HG02678 (cell line): ENCODE measurements around the gene BYSL.
"Not testable (repeated sequence)": the region's sequence is repeated elsewhere in the genome, so short reads cannot be mapped to it uniquely, and the experiment has no call there.

ENCODE experiments used
- ATAC-seq: cut with Tn5 transposase; IDR thresholded peaks from one replicate; pipeline ENCODE4 v1.9.1; 2021; ENCODE audit warnings: mild to moderate bottlenecking, moderate library complexity; ENCODE audit not compliant: unreplicated experiment

The BYSL gene

DNA sequence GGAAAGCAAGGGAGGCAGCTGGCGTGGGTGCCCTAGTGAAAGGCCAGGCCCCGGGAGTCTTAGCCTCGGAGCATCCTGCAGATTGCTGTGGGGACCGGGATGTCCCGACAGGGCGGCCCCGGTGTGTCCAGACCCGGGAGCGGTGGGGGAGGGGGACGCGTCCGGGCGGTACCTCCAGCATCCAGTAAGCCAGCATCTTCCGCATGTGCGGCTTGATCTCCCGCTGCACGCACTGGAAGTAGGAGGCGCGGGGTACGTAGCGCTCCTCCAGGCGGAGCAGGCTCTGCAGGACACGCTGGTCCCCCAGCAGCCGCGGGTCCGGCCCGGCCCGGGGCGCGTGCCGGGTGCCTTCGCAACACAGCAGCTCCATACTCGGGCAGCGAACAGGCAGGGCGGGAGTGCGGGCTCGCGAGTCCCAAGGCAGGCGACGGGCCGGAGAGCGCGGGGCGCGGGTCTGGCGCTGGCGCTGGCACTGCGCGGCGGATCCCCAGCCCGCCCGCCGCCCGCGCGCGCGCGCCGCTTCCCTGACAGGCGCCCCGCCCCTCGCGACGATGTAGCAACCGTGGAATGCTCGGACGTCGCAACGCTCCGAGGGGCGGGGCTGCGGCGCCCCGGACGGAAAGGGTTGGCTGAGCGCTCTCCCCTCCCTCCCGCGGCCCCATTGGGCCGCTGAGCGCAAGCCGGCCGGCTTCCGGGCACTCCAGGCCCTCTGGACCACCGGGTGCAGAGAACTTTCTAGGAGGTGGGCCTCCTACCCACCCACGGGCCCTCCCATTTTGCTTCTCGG is 20.2 kb downstream of the BYSL start, which contains the start of gene CCND3:
CCND3 (minus strand) TSS at position 529 of the 787 bp plus-strand sequence; CDS start at position 370, 159 bp downstream.
- peak; percentile 92 for ATAC-seq

DNA sequence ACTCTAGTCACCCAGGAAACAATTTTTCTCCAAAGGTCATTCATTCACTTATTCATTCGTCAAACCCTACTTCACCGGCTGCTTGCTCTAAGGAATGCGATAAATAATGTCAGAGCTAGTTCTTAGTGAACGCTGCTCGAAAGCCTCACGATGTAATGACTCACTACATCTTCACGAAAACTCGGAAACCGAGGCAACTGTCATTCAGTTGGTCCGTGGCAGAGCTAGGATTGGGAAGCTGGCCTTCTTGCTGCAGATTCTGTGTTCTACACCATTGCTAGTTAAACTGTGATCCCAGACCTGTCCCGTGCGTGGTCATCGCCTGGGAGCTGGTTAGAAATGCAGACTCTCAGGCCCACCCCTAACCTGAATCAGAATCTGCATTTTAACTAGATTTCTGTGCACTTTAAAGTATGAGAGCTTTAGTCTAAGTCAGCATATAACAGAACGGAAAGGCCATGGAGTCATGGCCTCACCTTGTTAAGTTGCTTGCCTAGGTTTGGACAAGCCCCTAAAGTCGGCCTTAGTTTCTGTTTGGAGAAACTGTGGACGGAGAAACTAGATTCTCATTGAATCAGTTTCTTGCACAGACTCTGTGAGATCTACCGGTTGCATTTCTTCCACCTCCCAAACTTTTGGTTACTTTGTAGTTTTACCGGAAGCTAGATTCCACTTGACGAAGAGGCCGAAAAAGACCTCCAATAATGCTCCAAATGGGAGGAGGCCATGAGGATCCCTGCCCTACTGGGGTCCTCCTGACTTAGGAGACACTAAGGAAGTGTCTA is 21.0 kb downstream of the BYSL start:
- ATAC-seq: no peak

DNA sequence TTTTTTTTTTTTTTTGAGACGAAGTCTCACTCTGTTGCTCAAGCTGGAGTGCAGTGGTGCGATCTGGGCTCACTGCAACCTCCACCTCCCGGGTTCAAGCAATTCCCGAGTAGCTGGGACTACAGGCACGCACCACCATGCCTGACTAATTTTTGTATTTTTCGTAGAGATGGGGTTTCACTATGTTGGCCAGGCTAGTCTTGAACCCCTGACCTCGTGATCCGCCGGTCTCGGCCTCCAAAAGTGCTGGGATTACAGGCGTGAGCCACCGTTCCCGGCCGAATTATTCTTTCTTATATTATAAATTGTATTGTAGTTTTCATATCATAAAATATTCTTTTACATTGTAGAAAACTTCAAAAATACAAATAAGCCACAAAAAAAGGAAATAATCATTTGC is 21.6 kb downstream of the BYSL start:
- ATAC-seq: not testable (repeated sequence)

DNA sequence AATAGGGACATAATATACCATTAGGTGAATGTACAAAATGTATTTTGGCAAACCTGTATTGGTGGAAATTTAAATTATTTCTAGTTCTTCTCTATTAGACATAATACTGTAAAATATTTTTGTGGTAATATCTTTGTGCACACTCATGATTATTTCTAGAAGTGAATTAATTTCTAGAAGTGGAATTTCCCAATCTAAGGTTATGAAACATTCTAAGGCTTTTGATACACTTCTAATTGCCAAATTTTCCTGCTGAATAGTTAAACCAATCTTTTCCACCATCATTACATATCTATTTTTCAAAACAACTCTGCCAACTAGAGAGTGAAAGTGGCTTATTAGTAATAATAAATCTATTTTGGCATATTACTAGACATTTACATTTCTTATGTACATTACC is 22.2 kb downstream of the BYSL start:
- ATAC-seq: no peak

DNA sequence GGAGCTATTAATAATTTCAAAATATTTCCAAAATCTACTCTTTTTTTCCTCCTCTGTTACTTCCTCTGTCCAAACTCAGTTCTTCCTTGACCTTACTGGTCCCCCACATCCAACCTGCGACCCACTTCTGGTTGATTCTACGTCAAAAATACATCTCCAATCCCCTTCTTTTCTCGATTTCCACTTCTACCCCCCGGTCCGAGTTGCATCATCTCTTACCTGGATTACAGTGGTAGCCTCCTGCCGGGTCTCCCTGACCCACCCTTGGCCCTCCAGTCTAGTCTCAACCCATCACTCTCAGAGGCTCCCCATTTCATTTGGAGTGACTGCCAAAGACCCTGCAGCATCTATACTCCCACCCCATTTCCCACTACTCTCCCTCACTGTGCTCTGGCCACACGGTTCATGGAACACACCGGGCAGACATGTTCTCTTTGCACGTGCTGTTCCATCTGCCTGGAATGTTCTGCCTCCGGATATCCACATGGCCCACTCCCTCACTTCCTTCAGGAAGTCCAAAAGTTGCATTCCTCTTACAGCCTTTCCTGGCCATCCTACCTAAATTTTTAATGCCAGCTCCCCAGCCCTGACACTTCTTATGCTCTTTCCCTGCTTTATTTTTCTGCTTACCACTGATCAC is 26.4 kb downstream of the BYSL start:
- ATAC-seq: no peak

DNA sequence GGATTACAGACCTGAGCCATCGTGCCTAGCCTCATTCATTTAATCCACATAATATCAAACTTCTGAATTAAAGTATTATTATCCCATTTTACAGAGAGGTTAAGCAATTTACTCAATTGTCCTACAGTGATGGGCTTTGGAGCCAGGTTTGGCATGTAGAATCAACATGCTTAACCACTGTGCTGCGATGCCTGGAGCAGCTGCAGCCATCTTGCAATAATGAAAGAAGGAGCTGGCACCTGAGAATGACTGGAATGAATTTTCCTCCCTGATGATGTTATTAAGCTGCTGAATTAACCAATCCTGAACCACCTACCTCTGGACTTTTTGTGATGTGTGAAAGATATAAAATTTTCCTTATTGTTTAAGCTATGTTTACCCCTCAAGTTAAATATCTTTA is 33.4 kb downstream of the BYSL start:
- ATAC-seq: no peak

DNA sequence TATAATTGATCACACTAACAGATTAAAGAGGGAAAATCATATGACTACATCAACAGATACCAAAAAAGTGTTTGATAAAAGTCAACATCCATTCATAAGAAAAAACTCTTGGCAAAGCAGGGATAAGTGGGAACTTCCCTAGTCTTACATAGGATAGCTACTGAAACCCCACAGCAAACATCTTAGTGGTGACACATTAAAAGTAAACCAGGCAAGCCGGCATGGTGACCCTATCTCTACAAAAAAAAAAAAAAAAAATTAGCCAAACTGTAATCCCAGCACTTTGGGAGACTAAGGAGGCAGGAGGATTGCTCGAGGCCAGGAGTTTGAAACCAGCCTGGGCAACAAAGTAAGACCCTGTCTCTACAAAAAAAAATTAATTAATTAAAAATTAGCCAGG is 34.1 kb downstream of the BYSL start:
- no peak for ATAC-seq

DNA sequence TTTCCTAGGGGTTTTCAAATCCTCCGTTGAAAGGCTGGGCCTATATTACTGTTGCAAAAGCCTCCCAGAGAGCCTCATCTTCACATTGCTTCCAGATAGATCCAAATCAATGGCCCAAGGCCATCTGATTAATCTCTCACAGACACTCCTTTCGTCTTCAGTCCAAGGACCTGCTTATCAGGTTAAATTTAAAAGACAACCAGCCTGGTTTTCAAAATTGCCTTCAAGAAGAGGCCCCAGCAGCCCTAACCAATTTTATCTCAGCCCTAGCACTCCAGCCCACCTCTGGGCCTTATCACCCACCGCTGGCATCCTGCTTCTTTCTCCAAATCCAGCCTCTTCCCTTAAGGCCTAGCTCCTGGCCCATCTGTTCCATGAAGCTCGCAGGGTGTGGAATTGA is 35.8 kb downstream of the BYSL start:
- no peak for ATAC-seq

DNA sequence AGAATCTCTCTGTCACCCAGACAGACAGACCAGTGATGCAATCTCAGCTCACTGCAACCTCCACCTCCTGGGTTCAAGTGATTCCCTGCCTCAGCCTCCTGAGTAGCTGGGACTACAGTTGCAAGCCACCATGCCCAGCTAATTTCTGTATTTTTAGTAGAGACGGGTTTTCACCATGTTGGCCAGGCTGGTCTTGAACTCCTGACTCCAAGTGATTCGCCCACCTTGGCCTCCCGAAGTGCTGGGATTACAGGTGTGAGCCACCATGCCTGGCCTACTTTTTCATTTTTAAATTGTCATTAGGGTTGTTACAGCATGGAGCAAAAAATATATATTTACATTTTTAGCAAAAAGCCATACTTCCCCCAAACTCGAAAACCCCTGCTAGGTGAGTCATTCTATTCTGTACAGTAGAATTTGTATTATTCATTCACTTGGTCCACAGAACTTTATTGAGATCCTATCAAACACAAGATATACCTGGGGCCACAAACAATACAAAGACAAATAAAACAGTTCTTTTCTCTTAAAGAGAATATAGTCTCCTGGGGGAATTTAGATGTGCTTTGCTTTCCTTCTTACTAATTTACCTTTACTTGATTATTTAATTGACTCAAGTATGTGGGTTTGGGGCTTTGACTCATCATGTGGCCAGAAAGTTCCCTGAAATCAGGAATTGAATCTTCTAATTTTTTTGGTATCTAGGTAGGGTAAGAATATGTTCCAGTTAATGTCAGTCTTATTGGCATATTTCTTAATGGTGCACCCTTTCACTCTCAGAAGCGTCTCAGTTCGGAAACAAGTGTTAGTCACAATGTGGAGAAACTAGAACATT is 36.9 kb downstream of the BYSL start:
- no peak for ATAC-seq

DNA sequence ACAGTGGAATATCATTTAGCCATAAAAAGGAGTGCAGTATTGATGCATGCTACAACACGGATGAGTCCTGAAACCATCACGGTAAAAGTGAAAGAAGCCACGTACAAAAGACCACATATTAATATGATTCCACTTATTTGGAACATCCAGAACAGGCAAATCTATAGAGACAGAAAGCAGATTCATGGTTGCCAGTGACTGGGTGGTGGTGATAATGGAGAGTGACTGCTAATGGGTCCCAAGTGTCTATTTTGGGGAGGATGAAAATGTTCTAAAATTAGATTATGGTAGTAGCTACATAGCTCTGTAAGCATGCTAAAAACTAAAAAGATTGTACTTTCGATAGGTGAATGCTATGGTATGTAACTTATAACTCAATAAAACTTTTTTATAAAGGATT is 38.7 kb downstream of the BYSL start:
- ATAC-seq: no peak

DNA sequence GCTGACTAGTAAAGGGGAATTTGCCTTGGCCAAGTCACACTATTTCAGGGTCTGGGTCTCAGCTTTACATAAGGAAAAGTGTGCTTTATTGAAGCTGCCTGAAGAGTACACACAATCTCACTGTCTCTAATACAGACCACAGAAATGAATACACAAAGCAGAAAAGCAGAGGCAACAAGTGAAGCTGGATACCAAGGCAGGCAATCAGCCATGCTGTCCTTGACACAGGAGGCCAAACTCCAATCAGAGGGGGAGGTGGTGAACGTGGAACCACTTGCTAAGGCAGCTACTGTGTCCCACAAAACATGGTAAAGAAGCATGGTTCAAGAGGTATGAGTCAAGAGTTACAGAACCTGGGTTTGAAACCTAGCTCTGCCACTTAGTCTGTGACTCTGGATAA is 42.1 kb downstream of the BYSL start:
- no peak for ATAC-seq

DNA sequence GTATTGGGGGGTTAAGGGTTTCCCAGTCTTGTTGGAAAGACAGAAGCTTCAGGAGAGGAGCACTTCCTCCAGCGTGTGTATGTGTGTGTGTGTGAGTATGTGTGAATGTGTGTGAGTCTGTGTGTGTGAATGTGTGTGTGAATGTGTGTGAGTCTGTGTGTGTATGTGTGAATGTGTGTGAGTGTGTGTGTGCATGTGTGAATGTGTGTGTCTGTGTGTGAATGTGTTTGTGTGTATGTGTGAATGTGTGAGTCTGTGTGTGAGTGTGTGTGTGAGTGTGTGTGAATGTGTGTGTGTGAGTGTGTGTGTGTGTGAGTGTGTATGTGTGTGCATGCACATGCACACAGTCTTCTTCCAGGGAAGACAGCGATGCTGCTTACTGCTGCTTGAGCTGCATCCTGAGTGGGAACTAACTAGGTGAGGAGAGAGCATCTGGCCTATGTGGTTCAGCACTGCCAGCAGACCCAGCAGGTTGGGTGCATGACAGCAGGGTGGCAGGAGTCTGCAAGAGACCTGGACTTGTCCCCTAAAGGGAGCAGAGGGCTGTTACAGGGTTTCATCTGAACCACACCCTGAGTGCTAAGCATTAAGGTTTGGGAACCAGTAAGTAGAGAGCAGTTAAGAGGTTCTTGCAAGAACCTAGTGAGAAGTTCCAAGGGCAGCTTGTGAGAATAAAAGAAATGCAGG is 43.0 kb downstream of the BYSL start:
- ATAC-seq: no peak

DNA sequence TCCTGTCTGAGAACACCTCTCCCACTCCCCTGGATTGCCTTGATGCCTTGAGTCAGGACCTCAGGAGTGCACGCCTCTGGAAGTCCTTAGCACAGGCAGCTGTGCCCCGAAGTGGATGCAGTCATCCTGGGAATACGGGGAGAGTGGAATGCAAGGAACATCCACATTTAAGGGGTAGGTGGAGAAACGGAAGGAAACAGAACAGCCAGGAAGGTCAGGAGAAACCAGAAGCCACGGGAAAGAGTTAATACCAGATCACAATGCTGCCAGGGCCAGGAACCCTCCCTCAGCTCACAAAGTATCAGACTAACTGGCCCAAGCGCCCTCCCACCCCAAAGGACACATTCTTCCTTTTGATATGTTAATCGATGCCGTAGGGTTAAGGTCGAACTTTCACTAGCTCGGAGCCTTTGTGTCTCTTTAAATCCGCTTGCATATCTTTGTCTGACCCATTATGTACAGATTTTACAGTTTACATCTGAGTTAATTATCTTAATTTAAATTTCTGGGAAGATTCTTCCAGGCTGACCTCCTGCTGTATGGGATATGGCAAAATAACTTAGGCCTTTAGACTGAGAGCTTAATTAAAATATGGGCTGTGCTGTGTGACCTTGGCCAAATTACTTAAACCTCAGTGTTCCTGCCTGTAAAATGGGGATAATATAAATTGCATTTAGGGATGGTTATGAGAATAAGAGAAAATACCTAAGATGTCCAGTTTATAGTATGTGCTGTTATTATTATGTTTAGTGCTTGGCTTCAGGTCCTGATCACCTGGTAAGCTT is 44.3 kb downstream of the BYSL start:
- ATAC-seq: no peak

DNA sequence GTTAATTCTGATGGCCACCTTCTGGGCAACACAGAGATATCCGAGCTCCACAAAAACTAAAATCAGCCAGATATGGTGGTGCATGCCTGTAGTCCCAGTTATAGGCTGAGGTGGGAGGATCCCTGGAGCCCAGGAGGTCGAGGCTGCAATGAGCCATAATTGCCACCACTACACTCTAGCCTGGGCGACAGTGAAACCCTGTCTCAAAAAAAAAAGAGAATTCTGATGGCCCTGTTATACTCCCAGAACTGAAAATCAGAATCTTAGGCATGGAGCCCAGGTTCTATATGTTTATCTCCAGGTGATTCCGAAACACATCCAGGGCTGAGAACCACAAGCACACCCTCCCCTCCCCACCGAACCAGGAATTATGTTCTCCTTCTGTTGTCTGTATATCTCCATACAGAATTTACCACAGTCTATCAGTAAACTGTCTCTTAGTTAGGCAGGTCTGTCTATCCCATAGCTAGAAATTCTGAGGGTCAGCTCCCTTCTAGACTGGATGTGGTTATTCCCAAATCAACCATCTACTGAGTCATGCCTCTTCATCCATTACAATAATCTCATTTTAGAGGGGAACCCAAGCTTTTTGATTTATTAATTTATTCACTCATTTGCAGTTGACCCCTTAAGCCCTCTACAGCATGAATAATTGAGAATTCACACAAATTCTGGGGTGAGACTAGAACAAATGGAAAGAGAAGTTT is 45.1 kb downstream of the BYSL start:
- ATAC-seq: no peak

DNA sequence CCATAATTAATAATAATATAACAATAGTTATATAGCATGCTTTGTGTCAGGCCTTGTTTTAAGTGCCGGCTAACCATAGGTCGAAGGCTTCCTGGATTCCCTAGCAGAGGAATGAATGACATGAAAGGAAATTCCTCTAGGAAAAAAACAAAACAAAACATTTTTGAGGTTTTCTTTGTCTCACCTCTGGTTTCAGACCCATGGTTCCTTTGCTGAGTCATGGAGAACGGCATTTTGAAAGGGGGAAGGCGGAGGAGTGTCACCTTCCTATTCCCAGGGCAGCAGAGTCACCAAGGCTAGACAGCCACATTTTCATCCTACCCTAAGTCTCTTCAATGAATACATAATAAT is 45.6 kb downstream of the BYSL start:
- no peak for ATAC-seq

DNA sequence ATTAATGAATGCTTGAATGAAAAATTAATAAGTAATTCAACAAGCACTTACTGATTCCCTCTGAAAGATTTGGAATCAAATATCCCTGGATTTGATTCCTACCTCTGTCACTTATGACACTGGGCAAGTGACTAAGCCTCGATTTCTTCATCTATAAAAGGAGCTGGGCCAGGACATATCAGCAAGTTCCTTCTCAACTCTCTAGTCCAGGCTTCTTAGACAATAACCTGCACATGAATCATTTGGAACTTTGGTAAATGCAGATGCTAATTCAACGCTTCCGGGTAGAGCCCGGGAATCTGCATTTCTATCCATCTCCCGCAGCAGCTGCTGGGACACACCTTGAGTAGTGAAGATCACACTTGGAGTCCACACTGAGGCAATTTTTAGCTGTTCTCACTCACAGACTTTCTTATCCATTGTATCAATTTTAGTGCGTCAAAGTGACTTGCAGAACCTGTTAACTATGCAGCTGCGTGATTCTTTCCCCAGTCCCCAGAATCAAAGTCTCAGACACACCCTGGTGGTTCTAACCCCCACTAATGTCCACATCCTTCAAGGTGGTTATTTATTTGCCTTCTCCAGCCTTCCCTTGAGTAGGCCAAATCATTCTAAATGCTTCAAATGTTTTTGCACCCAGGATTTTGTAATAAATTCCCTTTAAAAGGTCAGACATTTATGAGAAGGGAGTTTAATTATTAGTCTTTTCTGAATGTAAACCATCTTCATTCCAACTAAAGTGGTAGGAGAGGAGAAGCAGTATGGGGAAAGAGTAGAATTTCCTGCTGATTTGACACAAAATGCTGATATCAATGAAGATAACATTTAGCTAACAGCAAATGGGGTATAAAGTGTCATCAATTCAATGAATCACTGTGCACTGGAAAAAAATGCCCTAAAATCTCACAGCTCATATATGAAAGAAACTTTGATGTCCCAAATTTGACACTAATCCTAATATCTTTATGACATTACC is 46.3 kb downstream of the BYSL start:
- ATAC-seq: no peak

DNA sequence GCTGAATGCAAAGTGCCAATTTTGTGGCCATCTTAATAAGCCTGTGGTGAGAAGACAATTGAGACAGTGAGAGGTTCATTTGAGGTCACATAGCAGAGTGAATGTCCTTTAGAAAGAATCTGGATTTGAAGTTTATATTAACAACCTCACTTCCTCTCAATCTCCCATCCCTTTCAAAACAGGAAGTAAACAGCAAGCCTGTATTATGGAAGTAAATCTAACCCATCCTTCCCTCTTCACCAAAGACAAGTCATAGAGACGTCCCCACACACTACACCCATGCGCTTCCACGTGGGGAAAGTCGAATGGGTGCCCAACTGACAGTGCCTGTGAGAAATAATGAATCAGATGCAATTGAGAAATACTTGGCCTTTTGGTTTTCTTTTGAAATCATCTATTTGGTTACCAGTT is 49.1 kb downstream of the BYSL start:
- ATAC-seq: no peak

DNA sequence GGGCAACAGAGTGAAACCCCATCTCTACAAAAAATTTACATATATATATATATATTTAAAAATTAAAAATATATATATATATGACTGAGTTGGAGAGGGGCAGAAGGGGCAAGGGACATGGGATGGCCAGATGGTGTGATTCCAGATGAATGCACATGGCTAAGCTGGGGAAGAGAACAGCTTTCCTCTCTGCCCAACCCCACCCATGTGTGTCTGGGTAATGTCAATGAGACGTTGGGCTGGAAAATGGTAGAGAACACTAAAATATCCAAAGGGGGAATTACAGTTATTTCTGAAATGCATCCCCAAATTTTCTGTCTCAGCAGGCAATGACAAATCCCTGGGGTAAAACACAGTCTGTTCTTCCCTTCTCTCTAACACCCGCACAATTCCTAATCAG is 51.5 kb downstream of the BYSL start:
- ATAC-seq: no peak
